Activated CD8-positive, alpha-beta memory T cell treated with anti-CD3 and anti-CD28 coated beads for 24 hours (primary cell): ENCODE measurements around the gene CCNA1.

Source experiments
- DNase-seq: peaks from one replicate; pipeline ENCODE4 v3.0.0-alpha.2; 2020

Gene CCNA1

GRCh38 chr13:36432106-36432544, at the start of gene CCNA1:
Gene CCNA1, plus strand, starts transcription at chr13:36432495. Its CDS starts 562 bp downstream, at chr13:36433057.
- no peak for DNase-seq

GRCh38 chr13:36385489-36385888, 46.8 kb upstream of the CCNA1 start:
- DNase-seq, result no peak

- DNase-seq, result no peak
Observed at GRCh38 chr13:36395280-36395679, 37.0 kb upstream of the CCNA1 start.

GRCh38 chr13:36405151-36405550, 27.1 kb upstream of the CCNA1 start:
- no peak for DNase-seq

GRCh38 chr13:36412736-36413135, 19.6 kb upstream of the CCNA1 start:
- DNase-seq, result no peak

- no peak for DNase-seq
Observed at GRCh38 chr13:36413161-36413560, 19.1 kb upstream of the CCNA1 start.

- DNase-seq, result no peak
Observed at GRCh38 chr13:36414461-36414860, 17.8 kb upstream of the CCNA1 start.

- DNase-seq, result no peak
Observed at GRCh38 chr13:36417331-36417730, 15.0 kb upstream of the CCNA1 start.

GRCh38 chr13:36418022-36418805, 14.1 kb upstream of the CCNA1 start:
- DNase-seq, result no peak

GRCh38 chr13:36420437-36420891, 11.8 kb upstream of the CCNA1 start:
- peak; percentile 80 for DNase-seq

GRCh38 chr13:36421447-36421846, 10.8 kb upstream of the CCNA1 start:
- DNase-seq, result no peak

- no peak for DNase-seq
Observed at GRCh38 chr13:36428086-36428485, 4.2 kb upstream of the CCNA1 start.

GRCh38 chr13:36430247-36431203, 1.8 kb upstream of the CCNA1 start:
- DNase-seq, result no peak

- no peak for DNase-seq
Observed at GRCh38 chr13:36431204-36432105, 840 bp upstream of the CCNA1 start.

- no peak for DNase-seq
Observed at GRCh38 chr13:36436811-36437210, 4.5 kb downstream of the CCNA1 start.

GRCh38 chr13:36438594-36439483, 6.5 kb downstream of the CCNA1 start:
- DNase-seq, result no peak

- no peak for DNase-seq
Observed at GRCh38 chr13:36445278-36445677, 13.0 kb downstream of the CCNA1 start.

GRCh38 chr13:36445891-36446351, 13.6 kb downstream of the CCNA1 start:
- DNase-seq, result no peak

GRCh38 chr13:36447501-36447900, 15.2 kb downstream of the CCNA1 start:
- no peak for DNase-seq

- DNase-seq, result no peak
Observed at GRCh38 chr13:36450534-36450933, 18.2 kb downstream of the CCNA1 start.

GRCh38 chr13:36453516-36453915, 21.2 kb downstream of the CCNA1 start:
- no peak for DNase-seq
